GM23338 (cell line): Measurements from ENCODE around the gene SPAG16.

Experiments used
- CREB1 ChIP-seq: fragments of 250-450 bp; sonication (Bioruptor Pico); IDR thresholded peaks from 2 replicates; pipeline ENCODE4 v1.5.0; 2020; ENCODE audit warnings: low read depth, mild to moderate bottlenecking, moderate library complexity
- EZH2 ChIP-seq: fragments of 200-600 bp; sonication (generic); IDR thresholded peaks from one replicate; pipeline ENCODE4 v1.8.0; 2017; ENCODE audit warnings: antibody characterized with exemption, mild to moderate bottlenecking, low read depth; ENCODE audit not compliant: unreplicated experiment
- EZH2phosphoT487 ChIP-seq: fragments of 200-600 bp; sonication (generic); IDR thresholded peaks from one replicate; pipeline ENCODE4 v1.8.1; 2018; ENCODE audit warnings: antibody characterized with exemption; ENCODE audit not compliant: unreplicated experiment
- POLR2AphosphoS5 ChIP-seq: IDR thresholded peaks from 2 replicates; pipeline ENCODE4 v1.6.1; 2016; ENCODE audit warnings: antibody characterized with exemption, low read depth
- STAT1 ChIP-seq: IDR thresholded peaks from one replicate; pipeline ENCODE4 v1.6.1; 2016; ENCODE audit warnings: antibody characterized with exemption; ENCODE audit not compliant: unreplicated experiment
- TF ChIP-seq, protein P1 (sequence below), 2 experiments: fragments of 200-600 bp in 1 of 2; sonication (generic) in 1 of 2; conservative IDR thresholded peaks; 2 replicates each; pipeline versions ENCODE4 v1.5.1 to v1.6.1; 2016 to 2017; ENCODE audit warnings: antibody characterized with exemption in 2 of 2, low read depth in 2 of 2, mild to moderate bottlenecking in 2 of 2, moderate library complexity in 1 of 2
- TF ChIP-seq, protein P2 (sequence below): IDR thresholded peaks from one replicate; pipeline ENCODE4 v1.6.1; 2018; ENCODE audit warnings: antibody characterized with exemption; ENCODE audit not compliant: unreplicated experiment
- TF ChIP-seq, protein P3 (sequence below): IDR thresholded peaks from 2 replicates; pipeline ENCODE4 v1.6.1; 2016; ENCODE audit warnings: antibody characterized with exemption

DNA sequence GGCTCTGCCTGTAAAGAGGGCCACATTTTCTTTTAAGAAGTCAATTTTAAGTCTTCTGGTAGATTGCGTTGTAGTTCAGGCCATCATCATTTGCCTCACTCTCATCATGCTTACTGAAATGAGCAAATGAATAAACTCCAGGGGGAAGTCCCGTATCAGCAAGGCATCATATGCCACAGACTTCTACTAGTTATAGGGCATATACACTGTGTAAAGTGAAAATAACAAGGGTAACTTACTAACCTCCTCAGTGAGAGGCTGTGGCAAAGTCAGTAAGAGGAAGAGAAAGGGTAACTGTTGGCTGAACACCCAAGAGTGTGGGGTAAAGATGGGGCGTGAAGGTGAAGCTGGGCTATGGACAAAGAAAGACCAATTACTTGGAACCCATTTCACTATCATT lies 456.2 kb downstream of the SPAG16 start:
- TF ChIP-seq, protein P1, sequence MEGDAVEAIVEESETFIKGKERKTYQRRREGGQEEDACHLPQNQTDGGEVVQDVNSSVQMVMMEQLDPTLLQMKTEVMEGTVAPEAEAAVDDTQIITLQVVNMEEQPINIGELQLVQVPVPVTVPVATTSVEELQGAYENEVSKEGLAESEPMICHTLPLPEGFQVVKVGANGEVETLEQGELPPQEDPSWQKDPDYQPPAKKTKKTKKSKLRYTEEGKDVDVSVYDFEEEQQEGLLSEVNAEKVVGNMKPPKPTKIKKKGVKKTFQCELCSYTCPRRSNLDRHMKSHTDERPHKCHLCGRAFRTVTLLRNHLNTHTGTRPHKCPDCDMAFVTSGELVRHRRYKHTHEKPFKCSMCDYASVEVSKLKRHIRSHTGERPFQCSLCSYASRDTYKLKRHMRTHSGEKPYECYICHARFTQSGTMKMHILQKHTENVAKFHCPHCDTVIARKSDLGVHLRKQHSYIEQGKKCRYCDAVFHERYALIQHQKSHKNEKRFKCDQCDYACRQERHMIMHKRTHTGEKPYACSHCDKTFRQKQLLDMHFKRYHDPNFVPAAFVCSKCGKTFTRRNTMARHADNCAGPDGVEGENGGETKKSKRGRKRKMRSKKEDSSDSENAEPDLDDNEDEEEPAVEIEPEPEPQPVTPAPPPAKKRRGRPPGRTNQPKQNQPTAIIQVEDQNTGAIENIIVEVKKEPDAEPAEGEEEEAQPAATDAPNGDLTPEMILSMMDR (conservative IDR thresholded peaks at IDR 0.05; ENCODE audit: low read depth in 2 of 2), result no peak
- no peak for TF ChIP-seq EZH2
- TF ChIP-seq, protein P2, sequence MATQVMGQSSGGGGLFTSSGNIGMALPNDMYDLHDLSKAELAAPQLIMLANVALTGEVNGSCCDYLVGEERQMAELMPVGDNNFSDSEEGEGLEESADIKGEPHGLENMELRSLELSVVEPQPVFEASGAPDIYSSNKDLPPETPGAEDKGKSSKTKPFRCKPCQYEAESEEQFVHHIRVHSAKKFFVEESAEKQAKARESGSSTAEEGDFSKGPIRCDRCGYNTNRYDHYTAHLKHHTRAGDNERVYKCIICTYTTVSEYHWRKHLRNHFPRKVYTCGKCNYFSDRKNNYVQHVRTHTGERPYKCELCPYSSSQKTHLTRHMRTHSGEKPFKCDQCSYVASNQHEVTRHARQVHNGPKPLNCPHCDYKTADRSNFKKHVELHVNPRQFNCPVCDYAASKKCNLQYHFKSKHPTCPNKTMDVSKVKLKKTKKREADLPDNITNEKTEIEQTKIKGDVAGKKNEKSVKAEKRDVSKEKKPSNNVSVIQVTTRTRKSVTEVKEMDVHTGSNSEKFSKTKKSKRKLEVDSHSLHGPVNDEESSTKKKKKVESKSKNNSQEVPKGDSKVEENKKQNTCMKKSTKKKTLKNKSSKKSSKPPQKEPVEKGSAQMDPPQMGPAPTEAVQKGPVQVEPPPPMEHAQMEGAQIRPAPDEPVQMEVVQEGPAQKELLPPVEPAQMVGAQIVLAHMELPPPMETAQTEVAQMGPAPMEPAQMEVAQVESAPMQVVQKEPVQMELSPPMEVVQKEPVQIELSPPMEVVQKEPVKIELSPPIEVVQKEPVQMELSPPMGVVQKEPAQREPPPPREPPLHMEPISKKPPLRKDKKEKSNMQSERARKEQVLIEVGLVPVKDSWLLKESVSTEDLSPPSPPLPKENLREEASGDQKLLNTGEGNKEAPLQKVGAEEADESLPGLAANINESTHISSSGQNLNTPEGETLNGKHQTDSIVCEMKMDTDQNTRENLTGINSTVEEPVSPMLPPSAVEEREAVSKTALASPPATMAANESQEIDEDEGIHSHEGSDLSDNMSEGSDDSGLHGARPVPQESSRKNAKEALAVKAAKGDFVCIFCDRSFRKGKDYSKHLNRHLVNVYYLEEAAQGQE, result no peak
- TF ChIP-seq POLR2AphosphoS5, result no peak
- no peak for TF ChIP-seq EZH2phosphoT487
- no peak for TF ChIP-seq CREB1 (CRISPR knock-in tag)
- no peak for TF ChIP-seq STAT1
- TF ChIP-seq, protein P3, sequence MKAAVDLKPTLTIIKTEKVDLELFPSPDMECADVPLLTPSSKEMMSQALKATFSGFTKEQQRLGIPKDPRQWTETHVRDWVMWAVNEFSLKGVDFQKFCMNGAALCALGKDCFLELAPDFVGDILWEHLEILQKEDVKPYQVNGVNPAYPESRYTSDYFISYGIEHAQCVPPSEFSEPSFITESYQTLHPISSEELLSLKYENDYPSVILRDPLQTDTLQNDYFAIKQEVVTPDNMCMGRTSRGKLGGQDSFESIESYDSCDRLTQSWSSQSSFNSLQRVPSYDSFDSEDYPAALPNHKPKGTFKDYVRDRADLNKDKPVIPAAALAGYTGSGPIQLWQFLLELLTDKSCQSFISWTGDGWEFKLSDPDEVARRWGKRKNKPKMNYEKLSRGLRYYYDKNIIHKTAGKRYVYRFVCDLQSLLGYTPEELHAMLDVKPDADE, result no peak
